Stimulated activated effector memory CD8-positive, alpha-beta T cell treated with anti-CD3 and anti-CD28 coated beads, Interleukin-12 subunit alpha, Interleukin-12 subunit beta, amount 100 ng/mL, for 72 hours (primary cell): ENCODE data around the gene RAI1.

Experiments
- ATAC-seq: fragments of 150-1000 bp; cut with Tn5 transposase; 2 replicates; pipeline ENCODE4 v1.10.0; 2021
- DNase-seq, 2 donors: peaks; one replicate each; pipeline ENCODE4 v3.0.0; 2021 to 2022; ENCODE audit warnings: low spot score in 2 of 2
- H3K27ac Mint-ChIP-seq: one replicate; pipeline ENCODE4 v1.8.0; 2022; ENCODE audit warnings: mild to moderate bottlenecking, mixed read lengths
- H3K36me3 Mint-ChIP-seq: one replicate; pipeline ENCODE4 v1.8.0; 2022; ENCODE audit warnings: mild to moderate bottlenecking, mixed read lengths
- H3K4me1 Mint-ChIP-seq: one replicate; pipeline ENCODE4 v1.8.0; 2022; ENCODE audit warnings: mixed read lengths
- H3K4me3 Mint-ChIP-seq: one replicate; pipeline ENCODE4 v1.8.0; 2022; ENCODE audit warnings: mild to moderate bottlenecking, mixed read lengths
- H3K9me3 Mint-ChIP-seq: one replicate; pipeline ENCODE4 v1.8.0; 2022; ENCODE audit warnings: mixed read lengths

Gene RAI1

DNA sequence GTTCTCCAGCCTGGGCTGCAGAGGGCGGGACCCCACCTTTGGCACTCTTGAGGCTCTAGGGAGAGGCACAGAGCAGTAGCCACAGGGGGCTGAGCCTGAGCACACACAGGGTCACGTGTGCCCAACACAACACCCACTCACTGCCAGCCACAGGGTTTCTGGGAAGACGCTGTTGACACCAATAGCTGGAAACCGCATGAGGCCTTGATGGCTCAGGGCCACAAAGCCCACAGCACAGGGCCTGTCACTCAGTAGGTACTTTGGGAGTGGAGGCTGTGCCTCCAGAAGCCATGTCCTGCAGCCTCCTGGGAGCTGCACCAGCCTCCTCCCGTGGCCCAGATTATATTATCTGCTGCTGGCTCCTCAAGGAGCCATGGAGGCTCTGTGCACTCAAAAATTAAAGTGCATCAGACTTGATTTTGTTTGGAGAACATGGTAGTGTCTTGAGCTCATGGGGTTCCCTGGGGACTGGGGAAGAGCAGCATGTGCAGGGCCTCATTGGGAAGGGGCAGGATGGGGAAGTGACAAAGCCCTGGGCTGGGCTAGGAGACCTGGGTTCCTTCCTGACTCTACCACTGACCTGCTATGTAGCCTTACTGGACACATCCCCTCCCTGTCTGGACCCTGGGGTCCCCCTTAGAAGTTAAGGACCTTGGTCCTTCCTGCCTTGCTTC, 168.0 kb downstream of the RAI1 start:
- peak; percentile 75 to 95 for DNase-seq
- peak; percentile 88 for ATAC-seq

GRCh38 chr17:17849845-17850373, 168.7 kb downstream of the RAI1 start:
- H3K27ac Mint-ChIP-seq = peak overlapping the region; percentile 93
- peak; percentile 65 for ATAC-seq
- DNase-seq = peak in 1 of 2 donors; percentile 81
- peak overlapping the region; percentile 71 for H3K4me3 Mint-ChIP-seq
- no peaks in the 10 kb centered on the region for H3K9me3 Mint-ChIP-seq
- peaks cover 84% of the 10 kb centered on the region for H3K4me1 Mint-ChIP-seq
- peaks cover 31% of the 10 kb centered on the region for H3K36me3 Mint-ChIP-seq

More for the DNA sequence above, 168.0 kb downstream of the RAI1 start:
- H3K9me3 Mint-ChIP-seq = no peaks in the 10 kb centered on the region
- peak overlapping the region; percentile 71 for H3K4me3 Mint-ChIP-seq
- H3K4me1 Mint-ChIP-seq = peaks cover 79% of the 10 kb centered on the region
- H3K36me3 Mint-ChIP-seq = peaks cover 31% of the 10 kb centered on the region
- peak overlapping the region; percentile 93 for H3K27ac Mint-ChIP-seq

- Mint-ChIP-seq H3K36me3 (peaks cover 27% of the 10 kb centered on the region), H3K27ac (peak overlapping the region; percentile 68), H3K9me3 (no peaks in the 10 kb centered on the region), H3K4me3 (peak overlapping the region; percentile 71), H3K4me1 (peaks cover 94% of the 10 kb centered on the region)
- DNase-seq = no peak
- ATAC-seq = no peak
Observed at GRCh38 chr17:17851103-17852002, 170.1 kb downstream of the RAI1 start.

GRCh38 chr17:17852930-17853329, 171.7 kb downstream of the RAI1 start:
- Mint-ChIP-seq H3K36me3 (peaks cover 22% of the 10 kb centered on the region), H3K4me1 (peaks cover 78% of the 10 kb centered on the region), H3K4me3 (peak overlapping the region; percentile 65), H3K9me3 (no peaks in the 10 kb centered on the region), H3K27ac (no peak overlapping the region)
- DNase-seq = no peak
- no peak for ATAC-seq

DNA sequence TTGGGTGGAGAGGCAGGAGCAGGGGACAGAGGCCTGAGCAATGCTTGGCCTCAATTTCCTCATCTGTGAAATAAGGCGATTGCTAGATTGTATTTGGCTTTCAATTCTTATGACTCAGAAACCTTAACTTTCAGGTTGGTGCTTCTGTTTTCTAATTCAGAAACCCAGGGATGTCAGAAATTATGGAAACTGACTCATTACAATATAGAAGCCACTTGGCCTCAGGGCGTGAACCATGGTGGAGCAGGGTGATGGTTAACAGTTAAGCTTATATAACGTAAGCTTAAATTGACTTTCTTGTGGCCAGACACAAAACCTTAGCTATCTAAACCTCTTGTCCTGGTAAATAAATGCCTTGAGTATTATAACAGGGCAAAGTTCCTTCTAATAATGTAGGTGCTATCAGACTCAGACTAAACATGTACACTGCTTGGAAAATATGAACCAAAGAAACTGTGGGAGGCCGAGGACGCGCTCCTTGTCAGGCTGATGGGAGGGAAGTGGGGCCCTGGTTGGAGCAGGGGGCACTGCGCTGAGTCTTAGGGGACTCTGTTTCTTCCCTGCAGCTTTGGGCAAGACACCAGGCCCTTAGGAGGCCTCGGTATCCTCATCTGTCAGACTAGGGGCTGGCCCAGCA, 172.7 kb downstream of the RAI1 start:
- H3K27ac Mint-ChIP-seq = peak overlapping the region; percentile 82
- H3K4me1 Mint-ChIP-seq = peaks cover 68% of the 10 kb centered on the region
- ATAC-seq = peak; percentile 80
- peaks cover 20% of the 10 kb centered on the region for H3K36me3 Mint-ChIP-seq
- H3K9me3 Mint-ChIP-seq = no peaks in the 10 kb centered on the region
- DNase-seq = peak in 1 of 2 donors; percentile 69
- H3K4me3 Mint-ChIP-seq = peak overlapping the region; percentile 65

DNA sequence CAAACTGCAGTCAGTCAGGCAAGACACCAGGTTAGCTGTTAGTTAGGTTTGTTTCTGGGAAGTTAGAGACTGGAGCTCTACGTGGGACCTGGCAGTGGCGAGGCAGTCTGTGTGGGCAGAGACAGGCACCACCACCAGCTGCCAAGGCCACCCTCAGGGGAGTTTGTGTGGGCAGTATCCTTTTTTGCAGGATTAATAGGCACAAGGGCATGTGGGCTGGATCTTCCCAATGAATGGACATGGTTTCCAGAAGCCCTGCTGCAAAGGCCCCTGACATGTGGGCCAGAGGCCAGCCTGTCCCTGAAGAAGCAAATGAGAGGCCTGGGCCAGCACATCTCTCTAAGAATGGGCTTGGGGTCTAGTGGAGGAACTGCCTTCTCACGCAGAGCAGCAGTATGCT, 174.7 kb downstream of the RAI1 start:
- Mint-ChIP-seq H3K4me1 (peaks cover 48% of the 10 kb centered on the region), H3K4me3 (no peak overlapping the region), H3K27ac (no peak overlapping the region), H3K36me3 (peaks cover 8% of the 10 kb centered on the region), H3K9me3 (no peaks in the 10 kb centered on the region)
- ATAC-seq = no peak
- no peak for DNase-seq

DNA sequence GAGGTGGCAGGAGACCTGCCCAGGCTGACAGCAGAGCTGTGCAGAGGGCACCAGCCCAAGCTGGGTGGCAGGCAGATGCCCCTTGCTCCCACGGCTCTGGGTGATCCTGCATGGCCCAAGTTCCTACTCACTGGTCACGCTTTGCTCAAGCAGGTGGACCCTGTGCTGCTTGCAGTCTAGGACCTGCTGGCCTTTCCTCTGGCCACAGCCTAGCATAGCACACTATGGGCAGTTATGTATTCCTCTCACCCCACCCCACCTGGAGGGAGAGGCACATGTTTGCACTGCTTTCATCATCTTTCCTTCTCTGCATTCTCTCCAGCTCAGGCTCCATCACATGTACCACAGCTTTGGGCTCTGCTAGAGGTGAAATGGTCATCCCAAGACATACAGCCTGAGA, 175.1 kb downstream of the RAI1 start:
- H3K36me3 Mint-ChIP-seq = peaks cover 6% of the 10 kb centered on the region

GRCh38 chr17:17857496-17857895, 176.2 kb downstream of the RAI1 start:
- Mint-ChIP-seq H3K4me3 (no peak overlapping the region), H3K4me1 (peaks cover 32% of the 10 kb centered on the region), H3K9me3 (no peaks in the 10 kb centered on the region), H3K27ac (no peak overlapping the region), H3K36me3 (peaks cover 6% of the 10 kb centered on the region)
- DNase-seq (no peak), ATAC-seq (no peak)

More for the DNA sequence above, 175.1 kb downstream of the RAI1 start:
- no peak for ATAC-seq
- no peak for DNase-seq
- H3K4me1 Mint-ChIP-seq = peaks cover 44% of the 10 kb centered on the region
- no peak overlapping the region for H3K4me3 Mint-ChIP-seq
- no peaks in the 10 kb centered on the region for H3K9me3 Mint-ChIP-seq
- no peak overlapping the region for H3K27ac Mint-ChIP-seq

GRCh38 chr17:17859909-17860765, 178.9 kb downstream of the RAI1 start:
- H3K36me3 Mint-ChIP-seq = no peaks in the 10 kb centered on the region
- DNase-seq (peak; percentile 62 to 83), ATAC-seq (peak; percentile 88)
- H3K9me3 Mint-ChIP-seq = no peaks in the 10 kb centered on the region
- peaks cover 16% of the 10 kb centered on the region for H3K4me1 Mint-ChIP-seq
- no peak overlapping the region for H3K27ac Mint-ChIP-seq
- no peak overlapping the region for H3K4me3 Mint-ChIP-seq

DNA sequence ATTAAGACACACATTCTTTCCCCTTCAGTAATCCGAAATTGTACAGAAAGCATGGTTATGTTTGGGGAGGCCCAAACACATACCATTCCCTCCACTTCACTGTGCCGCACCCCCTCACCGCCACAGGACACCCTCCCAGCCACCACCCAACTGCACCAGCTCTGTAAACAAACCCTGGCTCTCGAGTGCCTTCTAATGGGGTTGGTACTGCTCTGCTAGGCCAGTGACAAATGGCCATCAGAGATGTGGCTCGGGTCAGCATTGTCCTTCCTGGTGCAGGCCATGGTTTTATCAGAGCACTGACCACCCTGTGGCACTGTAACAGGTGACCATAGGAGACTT, 179.5 kb downstream of the RAI1 start:
- Mint-ChIP-seq H3K36me3 (no peaks in the 10 kb centered on the region), H3K4me1 (peaks cover 10% of the 10 kb centered on the region), H3K9me3 (no peaks in the 10 kb centered on the region), H3K4me3 (no peak overlapping the region), H3K27ac (no peak overlapping the region)
- ATAC-seq (no peak), DNase-seq (no peak)
